CD4-positive, alpha-beta T cell treated with Interleukin-6 for 4 hours (primary cell): ENCODE measurements around the gene RORB.

Experiments
- DNase-seq: peaks from one replicate; pipeline ENCODE4 v3.0.0-alpha.2; 2020; ENCODE audit warnings: mixed read lengths

Gene RORB

DNA sequence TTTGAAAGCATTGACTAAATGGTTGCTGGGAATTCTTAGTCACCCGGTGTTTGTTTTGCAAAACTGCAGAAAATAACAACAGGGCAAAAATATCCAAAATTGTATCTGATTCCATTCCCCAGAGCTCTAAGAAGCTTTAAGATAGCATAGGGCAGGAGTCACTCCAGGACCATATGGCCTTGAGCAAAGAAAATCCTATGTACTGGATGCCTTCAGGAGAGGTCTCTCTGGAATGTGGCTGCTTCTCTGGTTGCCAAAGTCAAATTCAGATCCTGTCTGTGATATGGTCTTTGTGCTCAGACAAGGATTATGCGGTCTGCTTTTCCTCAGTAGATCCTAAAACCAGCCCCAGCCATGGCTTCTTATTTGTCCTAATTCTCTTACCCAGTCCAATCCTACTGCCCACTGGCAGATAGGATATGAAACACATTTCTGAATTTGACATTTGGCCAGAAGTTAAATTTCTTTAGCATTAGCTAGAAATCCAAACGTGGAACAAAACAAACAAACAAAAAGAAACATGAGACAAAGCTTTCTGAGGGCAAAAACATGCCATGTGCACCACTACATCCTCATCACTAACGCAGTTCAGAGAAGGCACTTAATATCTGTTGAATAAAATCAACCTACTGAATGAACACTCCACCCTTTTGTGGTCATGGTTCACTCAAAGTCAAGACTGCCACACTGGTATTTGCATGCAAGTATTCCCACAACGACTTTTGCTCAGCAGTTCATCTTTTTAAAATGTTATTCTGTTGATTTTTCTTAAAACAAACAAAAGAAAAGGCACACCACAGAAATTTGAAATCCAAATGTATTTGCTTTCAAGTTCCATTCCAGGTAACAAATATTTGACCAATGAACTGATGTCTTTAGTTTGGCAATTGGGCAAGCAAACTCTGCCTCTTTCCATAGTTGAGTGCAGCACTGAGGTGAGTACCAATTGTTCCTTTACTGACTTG is 224.8 kb downstream of the RORB start:
- DNase-seq: no peak

- no peak for DNase-seq
Measured at GRCh38 chr9:74724317-74724716, 227.2 kb downstream of the RORB start.

GRCh38 chr9:74726581-74726980 is 229.4 kb downstream of the RORB start:
- no peak for DNase-seq

DNA sequence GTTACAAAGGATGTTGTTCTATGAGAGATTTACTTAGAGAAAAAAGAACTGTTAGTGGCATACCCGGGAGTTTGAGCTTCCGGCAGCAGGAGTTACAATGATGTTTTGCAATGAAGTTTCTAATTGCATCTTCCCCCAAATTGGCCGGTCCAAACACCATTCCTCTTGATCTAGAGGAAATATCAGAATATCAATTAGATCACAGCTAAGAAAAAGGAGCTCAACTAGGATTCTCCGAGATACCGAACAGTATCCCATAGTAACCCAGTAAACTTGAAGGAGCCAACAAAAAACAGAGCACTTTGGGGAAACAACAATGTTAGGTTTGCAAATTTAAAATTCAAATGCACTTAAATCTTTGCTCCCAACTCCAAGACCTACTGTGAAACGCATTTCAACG is 231.0 kb downstream of the RORB start:
- no peak for DNase-seq

DNA sequence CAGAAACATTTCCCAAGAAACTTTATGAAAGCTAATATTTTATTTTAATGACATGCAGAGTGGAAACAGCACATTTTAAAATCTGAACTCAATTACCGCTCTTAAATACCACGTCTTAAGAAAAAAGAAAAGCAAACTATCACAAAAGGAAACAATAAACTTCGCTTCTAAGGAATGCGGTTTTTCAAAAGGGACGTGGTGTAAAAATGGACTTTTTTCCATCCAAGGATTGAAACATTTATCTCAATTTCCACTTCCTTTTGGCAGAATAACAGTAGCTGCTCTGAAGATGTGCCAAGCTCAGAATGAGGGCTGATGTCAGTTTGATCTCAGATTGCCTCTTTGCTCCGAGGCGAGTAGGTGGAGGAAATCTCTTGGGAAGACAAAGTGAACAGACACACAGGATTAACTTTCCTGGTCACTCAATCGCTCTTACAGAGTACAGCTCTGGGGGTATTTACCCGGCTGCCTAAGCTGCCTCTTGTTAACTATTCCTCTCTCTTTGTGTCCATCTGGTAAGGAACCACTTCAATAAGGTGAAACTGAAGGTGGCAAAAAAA is 232.1 kb downstream of the RORB start:
- no peak for DNase-seq

DNA sequence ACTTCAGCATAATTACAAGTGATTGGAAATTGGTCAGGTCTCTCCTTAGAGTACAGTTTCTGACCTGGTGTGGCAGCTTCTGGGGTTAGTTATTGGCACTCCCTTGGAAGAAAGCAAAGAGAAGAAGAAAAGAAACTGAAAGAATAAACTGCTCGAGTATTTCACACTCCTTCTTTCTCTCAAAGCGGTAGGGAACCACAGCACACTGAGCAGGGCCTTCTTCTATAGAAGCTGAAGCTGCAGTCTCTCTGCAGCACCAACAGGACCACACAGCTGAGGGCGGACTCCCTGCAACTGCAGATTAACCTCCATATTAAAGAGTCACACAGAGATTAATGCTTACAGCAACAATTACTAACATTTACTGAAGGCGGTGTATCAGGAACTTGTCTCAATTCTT is 238.6 kb downstream of the RORB start:
- DNase-seq: no peak

GRCh38 chr9:74736646-74737045 is 239.5 kb downstream of the RORB start:
- DNase-seq: no peak

DNA sequence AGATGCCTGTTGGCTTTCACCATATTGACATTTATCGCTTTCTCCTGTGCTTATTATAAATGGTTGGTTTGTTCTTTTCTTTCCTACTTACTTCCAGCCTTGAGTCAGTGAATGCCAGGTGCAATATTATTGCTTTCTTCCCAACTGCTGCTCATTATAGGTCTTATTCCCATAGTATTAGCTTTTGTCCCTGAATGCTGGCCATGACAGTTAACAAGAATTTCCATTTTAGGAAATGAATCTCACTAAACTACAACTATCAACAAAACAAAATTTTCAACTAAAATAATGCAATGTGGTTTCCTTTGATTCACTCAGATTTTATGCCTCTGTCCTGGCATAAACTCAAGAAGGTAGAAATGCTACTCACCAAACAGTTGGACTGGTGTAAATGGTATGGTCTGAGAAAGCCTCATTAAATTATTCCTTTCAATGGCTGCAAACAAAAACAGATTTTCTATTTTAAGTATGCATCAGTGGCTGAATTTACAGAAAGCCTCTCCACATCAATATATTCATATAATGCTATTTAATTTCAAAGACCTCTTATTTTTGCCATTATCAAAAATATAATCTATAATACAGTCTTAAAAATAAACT is 245.2 kb downstream of the RORB start:
- no peak for DNase-seq
